ENCODE measurements around the gene UBLCP1.

DNA sequence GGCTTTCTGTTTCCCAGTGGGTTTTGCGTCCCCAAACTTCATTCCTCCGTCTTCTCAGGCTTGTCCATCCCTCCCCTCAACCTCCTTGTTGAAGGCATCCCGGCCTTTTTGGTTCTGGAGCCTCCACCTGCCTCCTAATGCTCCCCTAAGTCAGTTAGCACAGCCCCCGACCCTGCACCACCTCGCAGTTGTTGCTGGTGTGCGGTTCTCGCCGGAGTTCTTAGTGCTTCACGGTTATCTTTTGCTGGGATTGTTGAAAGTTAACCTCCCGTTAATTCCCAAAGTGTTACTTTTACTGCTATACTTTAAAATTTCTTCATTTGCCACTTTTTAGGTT lies 447 bp downstream of the UBLCP1 start:
- TF ChIP-seq, protein P1, sequence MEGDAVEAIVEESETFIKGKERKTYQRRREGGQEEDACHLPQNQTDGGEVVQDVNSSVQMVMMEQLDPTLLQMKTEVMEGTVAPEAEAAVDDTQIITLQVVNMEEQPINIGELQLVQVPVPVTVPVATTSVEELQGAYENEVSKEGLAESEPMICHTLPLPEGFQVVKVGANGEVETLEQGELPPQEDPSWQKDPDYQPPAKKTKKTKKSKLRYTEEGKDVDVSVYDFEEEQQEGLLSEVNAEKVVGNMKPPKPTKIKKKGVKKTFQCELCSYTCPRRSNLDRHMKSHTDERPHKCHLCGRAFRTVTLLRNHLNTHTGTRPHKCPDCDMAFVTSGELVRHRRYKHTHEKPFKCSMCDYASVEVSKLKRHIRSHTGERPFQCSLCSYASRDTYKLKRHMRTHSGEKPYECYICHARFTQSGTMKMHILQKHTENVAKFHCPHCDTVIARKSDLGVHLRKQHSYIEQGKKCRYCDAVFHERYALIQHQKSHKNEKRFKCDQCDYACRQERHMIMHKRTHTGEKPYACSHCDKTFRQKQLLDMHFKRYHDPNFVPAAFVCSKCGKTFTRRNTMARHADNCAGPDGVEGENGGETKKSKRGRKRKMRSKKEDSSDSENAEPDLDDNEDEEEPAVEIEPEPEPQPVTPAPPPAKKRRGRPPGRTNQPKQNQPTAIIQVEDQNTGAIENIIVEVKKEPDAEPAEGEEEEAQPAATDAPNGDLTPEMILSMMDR (IDR thresholded peaks at IDR 0.05; ENCODE audit: poor library complexity): no peak
- TF ChIP-seq EZH2 (IDR thresholded peaks at IDR 0.05; ENCODE audit: borderline replicate concordance): no peak

All from hepatocyte (in vitro differentiated cells).